Measurements from ENCODE around the gene CCNB2. TPM values are rescaled to one million over a fixed set of nuclear protein-coding genes. Genes with fewer than 3 reads are reported as not detected.

The CCNB2 gene
- total RNA-seq, 6 experiments from 2014 or later: 27.7 to 61.5 (median 55.6) TPM

- Mint-ChIP-seq H3K27ac (no peak overlapping the region; the same call in 1 of the 2 replicates), H3K4me3 (no peak overlapping the region), H3K9me3 (no peaks in the 10 kb centered on the region), H3K36me3 (ENCODE audit: low read depth) (peaks cover 31% of the 10 kb centered on the region), H3K4me1 (ENCODE audit: low read depth) (no peaks in the 10 kb centered on the region), H3K27me3 (ENCODE audit: insufficient read depth) (no peaks in the 10 kb centered on the region)
- TF ChIP-seq, protein P1, sequence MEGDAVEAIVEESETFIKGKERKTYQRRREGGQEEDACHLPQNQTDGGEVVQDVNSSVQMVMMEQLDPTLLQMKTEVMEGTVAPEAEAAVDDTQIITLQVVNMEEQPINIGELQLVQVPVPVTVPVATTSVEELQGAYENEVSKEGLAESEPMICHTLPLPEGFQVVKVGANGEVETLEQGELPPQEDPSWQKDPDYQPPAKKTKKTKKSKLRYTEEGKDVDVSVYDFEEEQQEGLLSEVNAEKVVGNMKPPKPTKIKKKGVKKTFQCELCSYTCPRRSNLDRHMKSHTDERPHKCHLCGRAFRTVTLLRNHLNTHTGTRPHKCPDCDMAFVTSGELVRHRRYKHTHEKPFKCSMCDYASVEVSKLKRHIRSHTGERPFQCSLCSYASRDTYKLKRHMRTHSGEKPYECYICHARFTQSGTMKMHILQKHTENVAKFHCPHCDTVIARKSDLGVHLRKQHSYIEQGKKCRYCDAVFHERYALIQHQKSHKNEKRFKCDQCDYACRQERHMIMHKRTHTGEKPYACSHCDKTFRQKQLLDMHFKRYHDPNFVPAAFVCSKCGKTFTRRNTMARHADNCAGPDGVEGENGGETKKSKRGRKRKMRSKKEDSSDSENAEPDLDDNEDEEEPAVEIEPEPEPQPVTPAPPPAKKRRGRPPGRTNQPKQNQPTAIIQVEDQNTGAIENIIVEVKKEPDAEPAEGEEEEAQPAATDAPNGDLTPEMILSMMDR (IDR thresholded peaks at IDR 0.05): no peak
- no peak for DNase-seq
These were observed 30.3 kb upstream of the CCNB2 start for GRCh38 chr15:59074607-59075006.

DNA sequence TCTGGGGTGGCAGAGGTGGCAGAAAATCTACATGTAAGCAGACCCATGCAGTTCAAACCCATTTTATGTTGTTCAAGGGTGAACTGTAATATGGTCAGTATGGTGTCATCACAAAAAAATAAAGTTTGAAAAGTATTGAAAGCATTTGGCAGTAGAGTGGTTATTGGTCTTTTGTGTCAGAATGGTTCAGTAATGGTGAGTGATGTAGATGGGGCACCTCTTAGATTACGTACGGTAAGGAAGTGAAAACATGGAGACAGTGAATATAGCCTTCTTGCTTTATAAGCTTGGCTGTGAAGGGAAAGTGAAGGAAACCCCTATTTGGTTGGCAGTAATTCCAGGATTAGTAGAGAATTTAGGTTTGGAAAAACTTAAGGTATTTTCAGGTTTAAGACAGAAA, 17.2 kb upstream of the CCNB2 start:
- H3K27ac Mint-ChIP-seq: no peak overlapping the region; the same call in 1 of the 2 replicates
- TF ChIP-seq, protein P1 (IDR thresholded peaks at IDR 0.05): no peak
- H3K27me3 Mint-ChIP-seq (ENCODE audit: insufficient read depth): peaks cover 1% of the 10 kb centered on the region; the same call in 1 of the 2 replicates
- no peak for DNase-seq
- H3K4me1 Mint-ChIP-seq (ENCODE audit: low read depth): no peaks in the 10 kb centered on the region
- H3K4me3 Mint-ChIP-seq: no peak overlapping the region
- no peaks in the 10 kb centered on the region for H3K9me3 Mint-ChIP-seq
- peaks cover 11% of the 10 kb centered on the region for H3K36me3 Mint-ChIP-seq (ENCODE audit: low read depth)

DNA sequence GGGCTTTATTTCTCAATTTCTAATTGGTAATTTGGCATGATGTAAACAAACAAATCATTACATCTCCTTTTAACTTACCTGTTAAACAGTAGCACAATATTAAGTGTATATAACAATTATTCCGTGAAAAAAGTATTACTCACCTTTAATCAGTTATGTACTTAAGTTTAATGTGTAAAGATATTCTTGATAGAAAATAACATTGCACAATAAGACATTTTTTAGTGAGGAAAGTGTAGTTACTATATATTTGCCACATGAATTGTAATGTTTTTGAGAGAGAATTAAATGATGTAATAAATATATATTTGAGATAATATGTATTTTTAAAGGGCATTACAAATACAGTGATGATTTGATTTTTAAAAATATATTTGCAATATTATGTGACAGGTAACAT, 10.9 kb upstream of the CCNB2 start:
- H3K4me1 Mint-ChIP-seq (ENCODE audit: low read depth): no peaks in the 10 kb centered on the region
- peaks cover 5% of the 10 kb centered on the region; the same call in 1 of the 2 replicates for H3K36me3 Mint-ChIP-seq (ENCODE audit: low read depth)
- H3K27me3 Mint-ChIP-seq (ENCODE audit: insufficient read depth): no peaks in the 10 kb centered on the region
- DNase-seq: no peak
- H3K4me3 Mint-ChIP-seq: no peak overlapping the region
- TF ChIP-seq, protein P1 (IDR thresholded peaks at IDR 0.05): no peak
- no peak overlapping the region for H3K27ac Mint-ChIP-seq
- no peaks in the 10 kb centered on the region for H3K9me3 Mint-ChIP-seq

GRCh38 chr15:59096429-59096828, 8.5 kb upstream of the CCNB2 start:
- TF ChIP-seq, protein P1 (IDR thresholded peaks at IDR 0.05): no peak
- Mint-ChIP-seq H3K27ac (no peak overlapping the region), H3K4me3 (no peak overlapping the region), H3K27me3 (ENCODE audit: insufficient read depth) (no peaks in the 10 kb centered on the region), H3K9me3 (no peaks in the 10 kb centered on the region), H3K36me3 (ENCODE audit: low read depth) (peaks cover 5% of the 10 kb centered on the region; the same call in 1 of the 2 replicates), H3K4me1 (ENCODE audit: low read depth) (no peaks in the 10 kb centered on the region)
- DNase-seq: no peak

- Mint-ChIP-seq H3K27ac (no peak overlapping the region), H3K36me3 (ENCODE audit: low read depth) (no peaks in the 10 kb centered on the region; the same call in 1 of the 2 replicates), H3K27me3 (ENCODE audit: insufficient read depth) (peaks cover 1% of the 10 kb centered on the region; the same call in 1 of the 2 replicates), H3K4me3 (no peak overlapping the region), H3K9me3 (no peaks in the 10 kb centered on the region), H3K4me1 (ENCODE audit: low read depth) (peaks cover 3% of the 10 kb centered on the region)
- TF ChIP-seq, protein P1 (IDR thresholded peaks at IDR 0.05): no peak
- no peak for DNase-seq
These were observed 5.7 kb upstream of the CCNB2 start for GRCh38 chr15:59099162-59099685.

GRCh38 chr15:59104602-59104911, 389 bp upstream of the CCNB2 start:
- H3K4me1 Mint-ChIP-seq (ENCODE audit: low read depth): peaks cover 22% of the 10 kb centered on the region

More at GRCh38 chr15:59104602-59104911, 389 bp upstream of the CCNB2 start:
- peak overlapping the region; percentile 97 for H3K4me3 Mint-ChIP-seq
- H3K36me3 Mint-ChIP-seq (ENCODE audit: low read depth): peaks cover 20% of the 10 kb centered on the region
- H3K27ac Mint-ChIP-seq: peak overlapping the region; percentile 99
- H3K27me3 Mint-ChIP-seq (ENCODE audit: insufficient read depth): peaks cover 6% of the 10 kb centered on the region
- no peaks in the 10 kb centered on the region for H3K9me3 Mint-ChIP-seq
- TF ChIP-seq, protein P1 (IDR thresholded peaks at IDR 0.05): no peak
- no peak for DNase-seq
